ENCODE data around the gene PPP1R14C. TPM values are rescaled to one million over a fixed set of nuclear protein-coding genes. Genes with fewer than 3 reads are reported as not detected.
A peak's percentile ranks its signal among the peaks of the same experiment; 100 is the strongest.

PPP1R14C gene
- polyA plus RNA-seq (9.9 and 14.0 TPM in 2 replicates), polyA minus RNA-seq (9.5 and 10.8 TPM in 2 replicates)

- peaks cover 55% of the 10 kb centered on the region for H3K27me3 ChIP-seq (ENCODE audit: insufficient read depth, low read depth, low read length)
Measured at GRCh38 chr6:150142670-150143515, at the start of gene PPP1R14C. PPP1R14C (plus strand) TSS chr6:150143044; CDS start chr6:150143193, 149 bp downstream.

GRCh38 chr6:150093397-150093796 lies 49.4 kb upstream of the PPP1R14C start:
- Histone ChIP-seq H3K36me3 (ENCODE audit: insufficient read depth, low read length) (no peaks in the 10 kb centered on the region), H2AFZ (ENCODE audit: low read depth, low read length) (no peak overlapping the region), H3K27ac (ENCODE audit: low read length) (no peak overlapping the region), H3K79me2 (replicated peaks; ENCODE audit: insufficient read depth, low read length) (no peaks in the 10 kb centered on the region), H3K9me3 (ENCODE audit: low read length) (no peaks in the 10 kb centered on the region), H3K4me2 (ENCODE audit: low read length) (no peak overlapping the region), H3K9ac (ENCODE audit: low read length) (no peak overlapping the region), H3F3A (ENCODE audit: insufficient read depth, low read length, poor library complexity, severe bottlenecking) (no peaks in the 10 kb centered on the region), H4K20me1 (ENCODE audit: insufficient read depth) (no peaks in the 10 kb centered on the region), H3K4me3 (ENCODE audit: low read length) (no peak overlapping the region), H3K27me3 (ENCODE audit: insufficient read depth, low read depth, low read length) (no peaks in the 10 kb centered on the region), H3K9me2 (ENCODE audit: insufficient read depth, low read length) (no peaks in the 10 kb centered on the region)
- TF ChIP-seq EP300 (conservative IDR thresholded peaks at IDR 0.05; ENCODE audit: poor library complexity, severe bottlenecking) (no peak), CTCF (IDR thresholded peaks at IDR 0.05; ENCODE audit: poor library complexity, severe bottlenecking) (no peak), MXI1 (conservative IDR thresholded peaks at IDR 0.05; ENCODE audit: poor library complexity, severe bottlenecking) (no peak), EZH2 (IDR thresholded peaks at IDR 0.05; ENCODE audit: borderline replicate concordance, insufficient read depth, low read length, poor library complexity, severe bottlenecking) (no peak), RAD21 (conservative IDR thresholded peaks at IDR 0.05) (no peak), POLR2AphosphoS5 (IDR thresholded peaks at IDR 0.05) (no peak), SMC3 (conservative IDR thresholded peaks at IDR 0.05; ENCODE audit: poor library complexity) (no peak), TAF1 (IDR thresholded peaks at IDR 0.05; ENCODE audit: low read depth) (no peak), REST (IDR thresholded peaks at IDR 0.05; ENCODE audit: borderline replicate concordance) (no peak)

More at GRCh38 chr6:150142670-150143515, at the start of gene PPP1R14C:
- H2AFZ ChIP-seq (ENCODE audit: low read depth, low read length): peak within 1 kb of the TSS; percentile 51
- peak within 1 kb of the TSS; percentile 2 for H3K27ac ChIP-seq (ENCODE audit: low read length)
- no peak for TF ChIP-seq EZH2 (IDR thresholded peaks at IDR 0.05; ENCODE audit: borderline replicate concordance, insufficient read depth, low read length, poor library complexity, severe bottlenecking)
- TF ChIP-seq POLR2AphosphoS5 (IDR thresholded peaks at IDR 0.05): peak; percentile 23
- peak; percentile 16 for TF ChIP-seq RAD21 (conservative IDR thresholded peaks at IDR 0.05)
- no peaks in the 10 kb centered on the region for H4K20me1 ChIP-seq (ENCODE audit: insufficient read depth)
- peaks cover 13% of the 10 kb centered on the region for H3F3A ChIP-seq (ENCODE audit: insufficient read depth, low read length, poor library complexity, severe bottlenecking)
- H3K9ac ChIP-seq (ENCODE audit: low read length): peak within 1 kb of the TSS; percentile 66
- peak within 1 kb of the TSS; percentile 58 for H3K4me2 ChIP-seq (ENCODE audit: low read length)
- peak within 1 kb of the TSS; percentile 87 for H3K4me3 ChIP-seq (ENCODE audit: low read length)
- no peaks in the 10 kb centered on the region for H3K36me3 ChIP-seq (ENCODE audit: insufficient read depth, low read length)
- H3K79me2 ChIP-seq (replicated peaks; ENCODE audit: insufficient read depth, low read length): no peaks in the 10 kb centered on the region
- H3K9me2 ChIP-seq (ENCODE audit: insufficient read depth, low read length): no peaks in the 10 kb centered on the region
- no peaks in the 10 kb centered on the region for H3K9me3 ChIP-seq (ENCODE audit: low read length)

Measured in neural cell (in vitro differentiated cells).